Left lobe of liver (tissue), 2 donors: ENCODE data around the gene YDJC. TPM values are rescaled to one million over a fixed set of nuclear protein-coding genes. Genes with fewer than 3 reads are reported as not detected.
"Not testable (repeated sequence)": the region's sequence is repeated elsewhere in the genome, so short reads cannot be mapped to it uniquely, and the experiment has no call there.

ENCODE experiments used
- ATAC-seq: fragments of 200-7000 bp; cut with Tn5 transposase; one replicate; pipeline ENCODE4 v1.9.1; 2020; ENCODE audit warnings: mild to moderate bottlenecking, moderate library complexity
- DNase-seq: peaks from one replicate; pipeline ENCODE4 v3.0.0-alpha.2; 2020; ENCODE audit warnings: low spot score
- total RNA-seq: library from RNA; stranded (reverse); gene quantifications from one replicate; pipeline ENCODE4 v1.2.1, GENCODE V29; 2021
- donor health status: DM: no; HTN: no; CAD: no; lungs with moderate emphysema.
- donor health status: DM: no; HTN: yes; CAD: no.

Gene YDJC
- total RNA-seq, 1 donor from 2014 or later, result 10.0 TPM

- DNase-seq (no peak), ATAC-seq (no peak)
These were observed 3.7 kb upstream of the YDJC start for GRCh38 chr22:21633481-21633880.

- DNase-seq, result no peak
- no peak for ATAC-seq
These were observed 3.1 kb upstream of the YDJC start for GRCh38 chr22:21632931-21633330.

- DNase-seq (no peak), ATAC-seq (no peak)
These were observed 2.5 kb upstream of the YDJC start, which contains the start of gene CCDC116 for GRCh38 chr22:21632237-21632895. CCDC116 (plus strand) TSS chr22:21632760; CDS start chr22:21633182, 422 bp downstream.

DNA sequence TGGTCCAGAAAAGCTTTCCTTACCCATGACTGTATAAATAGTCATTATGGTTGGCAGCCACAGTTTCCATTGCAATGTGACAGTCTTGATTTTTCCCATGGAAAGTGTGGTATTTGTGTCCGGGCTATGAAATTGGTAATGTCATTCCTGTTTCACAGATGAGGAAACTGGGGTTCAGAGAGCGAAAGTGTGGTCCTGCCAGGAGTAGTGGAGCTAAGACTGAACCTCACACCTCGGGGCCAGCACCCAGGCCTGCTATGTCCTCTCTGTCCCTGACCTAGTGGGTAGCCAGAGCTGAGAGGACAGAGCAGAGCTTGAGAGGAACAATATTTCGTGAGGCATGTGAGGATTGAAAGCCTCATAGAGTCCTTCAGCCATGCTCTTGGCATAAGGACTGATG is 1.2 kb upstream of the YDJC start:
- no peak for DNase-seq
- no peak for ATAC-seq

DNA sequence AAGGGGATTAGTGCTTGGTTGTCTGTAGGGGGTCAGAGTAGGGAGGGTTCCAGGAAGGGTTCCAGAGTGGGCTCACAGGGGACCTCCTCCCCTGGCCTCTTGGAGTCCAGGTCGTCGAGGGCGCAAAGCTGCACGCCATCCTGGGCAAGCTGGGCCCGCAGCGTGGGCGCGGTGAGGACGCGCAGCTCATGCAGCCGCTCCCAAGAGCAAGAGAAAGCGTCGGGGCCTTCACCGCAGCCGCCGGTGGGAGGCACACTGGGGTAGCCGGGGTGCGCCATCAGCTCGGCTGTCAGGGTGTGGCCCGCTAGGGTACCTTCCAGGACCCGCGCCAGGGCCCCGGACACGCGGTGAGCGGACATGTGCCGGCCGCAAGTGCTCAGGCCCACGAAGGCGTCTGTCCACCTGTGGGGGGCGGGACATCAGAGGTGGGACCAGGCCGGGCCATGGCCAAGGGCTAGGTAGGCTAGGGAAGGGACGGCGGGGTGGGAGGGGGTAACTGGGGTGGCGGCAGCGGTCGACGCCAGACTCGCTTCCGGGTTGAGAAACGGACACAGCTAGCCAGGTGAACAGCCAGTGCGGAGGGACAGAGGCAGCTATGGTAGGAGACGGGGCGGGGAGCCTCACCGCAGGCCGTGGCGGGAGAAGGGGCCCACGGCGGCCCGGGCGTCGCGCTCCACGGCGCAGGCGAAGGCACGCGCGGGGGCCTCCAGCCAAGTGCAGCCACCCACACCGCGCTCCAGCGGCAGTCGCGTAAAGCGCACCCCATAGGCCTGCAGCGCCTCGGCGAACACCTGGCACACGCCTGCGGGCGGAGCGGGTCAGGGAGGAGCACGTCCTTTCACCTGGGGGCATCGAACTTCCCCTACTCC is 1.2 kb downstream of the YDJC start:
- no peak for DNase-seq
- ATAC-seq, result no peak

DNA sequence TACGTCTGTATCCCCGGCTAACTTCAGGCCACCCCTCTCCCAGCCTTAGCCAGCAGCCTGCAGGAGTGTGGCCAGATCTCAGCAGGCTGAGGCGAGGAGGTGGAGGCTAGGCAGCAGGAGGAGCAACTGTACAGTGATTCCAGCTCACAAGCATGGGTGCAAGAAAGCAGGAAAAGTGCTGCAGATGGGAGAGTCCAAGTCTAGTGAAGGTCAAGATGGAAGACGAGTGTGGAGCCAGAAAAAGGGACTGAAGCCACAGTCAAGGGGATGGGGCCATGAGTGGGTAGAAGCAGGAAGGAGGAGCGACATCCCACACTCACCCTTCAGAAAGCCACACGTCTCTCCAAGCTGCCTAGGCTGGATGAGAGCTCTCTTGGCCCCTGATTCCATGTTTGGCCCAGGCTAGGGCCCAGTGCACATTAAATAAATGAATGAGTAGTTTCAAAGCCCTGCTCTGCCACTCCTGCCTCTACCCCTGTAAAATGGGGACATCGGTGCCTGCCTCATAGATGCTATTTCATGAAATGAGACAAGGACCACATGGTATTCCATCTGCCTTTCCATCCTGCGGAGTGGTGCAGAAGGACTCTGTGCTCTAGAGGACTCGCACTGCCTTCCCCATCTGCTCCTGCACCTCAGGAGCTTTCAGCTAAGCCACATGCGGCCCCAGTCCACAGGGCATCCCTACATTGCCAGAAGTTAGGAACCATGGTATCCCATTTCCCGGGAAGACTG is 2.9 kb downstream of the YDJC start:
- DNase-seq, result no peak
- ATAC-seq, result no peak

GRCh38 chr22:21626073-21626734 is 3.6 kb downstream of the YDJC start:
- ATAC-seq, result no peak
- DNase-seq, result no peak

GRCh38 chr22:21624880-21625791 is 4.7 kb downstream of the YDJC start:
- ATAC-seq (no peak), DNase-seq (no peak)

GRCh38 chr22:21624120-21624879 is 5.5 kb downstream of the YDJC start:
- DNase-seq (peak; percentile 74), ATAC-seq (peak; percentile 76)

GRCh38 chr22:21623648-21623970 is 6.2 kb downstream of the YDJC start:
- ATAC-seq (no peak), DNase-seq (no peak)

- no peak for ATAC-seq
- DNase-seq, result no peak
These were observed 6.7 kb downstream of the YDJC start for GRCh38 chr22:21622919-21623647.

- DNase-seq (no peak), ATAC-seq (no peak)
These were observed 7.6 kb downstream of the YDJC start for GRCh38 chr22:21622011-21622918.

GRCh38 chr22:21621025-21621424 is 8.8 kb downstream of the YDJC start:
- DNase-seq, result no peak

DNA sequence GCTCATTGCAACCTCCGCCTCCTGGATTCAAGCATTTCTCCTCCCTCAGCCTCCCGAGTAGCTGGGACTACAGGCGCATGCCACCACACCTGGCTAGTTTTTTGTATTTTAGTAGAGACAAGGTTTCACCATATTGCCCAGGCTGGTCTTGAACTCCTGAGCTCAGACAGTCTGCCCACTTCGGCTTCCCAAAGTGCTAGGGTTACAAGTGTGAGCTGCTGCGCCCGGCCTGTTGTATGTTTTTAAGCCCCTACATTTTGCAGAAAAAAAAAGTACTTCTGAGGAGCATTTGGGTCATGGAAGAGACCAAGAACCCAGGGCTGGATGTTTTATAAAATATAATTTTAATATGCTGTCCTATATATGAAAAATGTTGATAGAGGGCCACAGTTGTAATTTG is 12.5 kb downstream of the YDJC start:
- not testable (repeated sequence) for DNase-seq, ATAC-seq

More at GRCh38 chr22:21621025-21621424, 8.8 kb downstream of the YDJC start:
- ATAC-seq, result no peak

DNA sequence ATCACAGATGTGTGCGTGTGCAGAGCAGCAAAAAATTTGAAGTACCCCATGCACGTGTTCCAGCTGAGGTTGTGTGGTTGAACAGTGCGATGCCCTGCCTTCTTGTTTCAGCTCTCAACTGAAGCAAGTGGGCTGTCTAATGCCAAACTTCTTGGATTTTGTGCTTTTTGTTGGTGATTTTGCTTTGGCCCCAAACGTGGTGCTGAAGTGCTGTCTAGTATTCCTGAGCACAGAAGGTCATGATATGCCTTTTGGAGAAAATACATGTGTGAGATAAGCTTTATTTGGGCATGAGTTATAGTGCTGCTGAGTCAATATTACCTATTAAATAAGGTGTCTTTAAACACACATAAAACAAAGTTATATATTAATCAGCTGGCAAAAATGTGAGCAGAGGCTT is 14.1 kb downstream of the YDJC start:
- ATAC-seq, result no peak
- DNase-seq, result no peak

DNA sequence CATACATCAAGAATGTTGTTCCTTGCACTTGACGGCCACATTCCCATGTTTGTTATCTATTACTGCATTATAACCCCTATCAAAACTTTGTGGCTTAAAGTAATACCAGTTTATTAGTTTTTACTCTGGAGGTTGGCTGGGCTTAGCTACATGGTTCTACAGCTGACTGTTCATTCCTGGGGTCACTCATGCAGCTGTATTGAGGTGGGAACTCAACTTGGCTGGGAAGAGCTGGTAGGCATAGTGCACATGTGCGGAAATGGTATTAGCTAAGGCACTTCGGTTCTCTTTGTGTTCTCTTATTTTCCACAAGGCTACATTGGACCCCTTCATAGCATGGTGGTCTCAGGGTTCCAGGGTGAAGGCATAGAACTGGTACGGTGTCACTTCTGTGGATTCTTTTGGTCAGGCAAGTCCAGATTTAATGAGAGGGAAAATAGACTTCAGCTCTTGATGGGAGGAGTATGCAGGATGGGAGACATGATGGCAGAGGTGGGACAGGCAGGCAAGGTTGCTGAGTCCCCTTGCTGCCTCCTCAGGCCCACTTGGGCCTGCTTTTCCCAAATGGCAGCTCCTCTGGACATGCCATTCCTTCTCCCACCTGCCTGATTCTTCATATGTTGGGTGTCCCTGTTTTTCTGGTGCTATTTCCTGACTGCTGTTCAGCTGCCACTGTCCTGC is 16.1 kb downstream of the YDJC start:
- DNase-seq (no peak), ATAC-seq (no peak)

GRCh38 chr22:21612858-21613257 is 17.0 kb downstream of the YDJC start:
- ATAC-seq, result no peak
- no peak for DNase-seq
